Astrocyte of the spinal cord (primary cell): Measurements from ENCODE around the gene KRT2.

Source experiments
- DNase-seq: peaks from one replicate; pipeline ENCODE4 v3.0.0; 2011; ENCODE audit warnings: low read depth, low spot score
- H3K4me3 ChIP-seq: 2 replicates; pipeline ENCODE4 v1.5.1; 2011; ENCODE audit warnings: low read depth, mild to moderate bottlenecking, low read length, moderate library complexity
- in situ Hi-C: cut with HindIII; loops from 2 replicates; pipeline ENCODE4 v1.10.0; 2017; ENCODE audit warnings: low sequenced_read_pairs
- TF ChIP-seq, protein P1 (sequence below): IDR thresholded peaks from 2 replicates; pipeline ENCODE4 v1.5.1; 2012; ENCODE audit warnings: low read depth, mild to moderate bottlenecking, low read length, inconsistent platforms

KRT2 gene

DNA sequence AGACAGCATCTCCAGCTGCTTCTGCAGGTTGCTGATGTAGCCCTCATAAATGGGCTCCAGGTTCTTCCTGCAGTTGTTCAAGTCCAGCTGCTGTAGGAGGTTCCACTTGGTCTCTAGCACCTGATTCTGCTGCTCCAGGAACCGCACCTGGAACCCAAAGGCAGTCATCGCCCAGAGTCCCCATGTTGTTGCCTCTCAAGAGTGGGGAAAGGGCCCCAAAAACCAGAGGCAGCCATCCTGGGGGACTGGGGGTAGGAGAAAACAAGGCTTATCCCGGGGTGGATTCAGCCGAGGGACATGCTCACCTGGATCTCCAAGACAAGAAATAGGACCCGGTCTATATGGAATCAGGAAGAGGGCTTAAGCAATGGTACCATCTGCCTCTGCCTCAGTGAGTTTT lies 53.0 kb downstream of the KRT2 start:
- DNase-seq: no peak
- in situ Hi-C loops: no loop called here
- H3K4me3 ChIP-seq: no peak overlapping the region
- TF ChIP-seq, protein P1, sequence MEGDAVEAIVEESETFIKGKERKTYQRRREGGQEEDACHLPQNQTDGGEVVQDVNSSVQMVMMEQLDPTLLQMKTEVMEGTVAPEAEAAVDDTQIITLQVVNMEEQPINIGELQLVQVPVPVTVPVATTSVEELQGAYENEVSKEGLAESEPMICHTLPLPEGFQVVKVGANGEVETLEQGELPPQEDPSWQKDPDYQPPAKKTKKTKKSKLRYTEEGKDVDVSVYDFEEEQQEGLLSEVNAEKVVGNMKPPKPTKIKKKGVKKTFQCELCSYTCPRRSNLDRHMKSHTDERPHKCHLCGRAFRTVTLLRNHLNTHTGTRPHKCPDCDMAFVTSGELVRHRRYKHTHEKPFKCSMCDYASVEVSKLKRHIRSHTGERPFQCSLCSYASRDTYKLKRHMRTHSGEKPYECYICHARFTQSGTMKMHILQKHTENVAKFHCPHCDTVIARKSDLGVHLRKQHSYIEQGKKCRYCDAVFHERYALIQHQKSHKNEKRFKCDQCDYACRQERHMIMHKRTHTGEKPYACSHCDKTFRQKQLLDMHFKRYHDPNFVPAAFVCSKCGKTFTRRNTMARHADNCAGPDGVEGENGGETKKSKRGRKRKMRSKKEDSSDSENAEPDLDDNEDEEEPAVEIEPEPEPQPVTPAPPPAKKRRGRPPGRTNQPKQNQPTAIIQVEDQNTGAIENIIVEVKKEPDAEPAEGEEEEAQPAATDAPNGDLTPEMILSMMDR: no peak
